Thyroid gland (tissue), 4 donors: ENCODE data around the gene TMTC4. TPM values are rescaled to one million over a fixed set of nuclear protein-coding genes. Genes with fewer than 3 reads are reported as not detected.
"Not testable (repeated sequence)": the region's sequence is repeated elsewhere in the genome, so short reads cannot be mapped to it uniquely, and the experiment has no call there.

Experiments used
- DNase-seq, 2 donors: peaks; one replicate each; pipeline ENCODE4 v3.0.0-alpha.2; 2019
- H3K27ac ChIP-seq, 3 donors: fragments of 200-600 bp; sonication (generic); 1 replicate in 2 of 3; 2 replicates in 1 of 3; pipeline ENCODE4 v1.5.1; 2016 to 2019; ENCODE audit warnings: mild to moderate bottlenecking in 1 of 3, moderate library complexity in 1 of 3
- H3K27me3 ChIP-seq: fragments of 200-600 bp; sonication (generic); one replicate; pipeline ENCODE4 v1.5.1; 2019
- H3K36me3 ChIP-seq, 2 donors: fragments of 200-600 bp; sonication (generic); one replicate each; pipeline ENCODE4 v1.5.1; 2016 to 2019
- H3K4me1 ChIP-seq, 2 donors: fragments of 200-600 bp; sonication (generic); one replicate each; pipeline ENCODE4 v1.5.1; 2017 to 2019
- H3K4me3 ChIP-seq, 3 donors: fragments of 200-600 bp; sonication (generic); replicated peaks in 1 of 3; 1 replicate in 2 of 3; 2 replicates in 1 of 3; pipeline ENCODE4 v1.5.1; 2016; ENCODE audit warnings: mild to moderate bottlenecking in 1 of 3
- H3K9me3 ChIP-seq: fragments of 200-600 bp; sonication (generic); one replicate; pipeline ENCODE4 v1.5.1; 2017
- POLR2A ChIP-seq, 2 donors: fragments of 450-650 bp; IDR thresholded peaks; one replicate each; pipeline ENCODE4 v1.6.1; 2017; ENCODE audit warnings: antibody characterized with exemption in 2 of 2, mild to moderate bottlenecking in 2 of 2, moderate library complexity in 1 of 2
- WGBS, 2 donors: methylation state at CpG; one replicate each; pipeline ENCODE4 v1.1.5; 2017; 5-methylcytosine and 5-hydroxymethylcytosine counted together
- intact Hi-C: fragments of 100-400 bp; cut with DNase I; formaldehyde crosslinking; loops from one replicate; pipeline ENCODE4 v1.15.1; 2023
- total RNA-seq, 4 donors: library from RNA; depleted of rRNA; stranded (reverse); fragments of >200 nt; gene quantifications; one replicate each; pipeline ENCODE4 v1.2.3, GENCODE V29; 2016
- TF ChIP-seq, protein P1 (sequence below), 6 experiments: fragments of 200-600 bp in 3 of 6; fragments of 450-650 bp in 3 of 6; sonication (generic) in 3 of 6; IDR thresholded peaks; one replicate each; pipeline ENCODE4 v1.5.1; 2016 to 2019; ENCODE audit warnings: antibody characterized with exemption in 6 of 6, mild to moderate bottlenecking in 2 of 6, inconsistent platforms in 1 of 6, moderate library complexity in 1 of 6

TMTC4 gene
- total RNA-seq, 4 donors from 2014 or later: 15.1 to 21.3 (median 18.4) TPM

DNA sequence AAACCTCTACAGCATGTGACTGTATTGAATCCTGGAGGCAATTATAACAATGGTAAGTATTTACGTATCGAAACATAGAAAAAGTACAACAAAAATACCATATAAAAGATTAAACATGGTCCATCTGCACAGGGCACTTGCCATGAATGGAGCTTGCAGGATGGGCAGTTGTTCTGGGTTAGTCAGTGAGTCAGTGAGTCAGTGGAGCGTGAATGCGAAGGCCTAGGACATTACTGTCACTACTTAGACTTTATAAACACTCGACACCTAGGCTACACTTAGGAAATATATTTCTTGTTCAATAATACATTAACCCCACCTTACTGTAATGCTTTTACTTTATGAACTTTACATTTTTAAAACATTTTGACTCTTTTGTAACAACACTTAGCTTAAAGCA is 35.6 kb upstream of the TMTC4 start:
- H3K9me3 ChIP-seq: no peaks in the 10 kb centered on the region
- H3K27me3 ChIP-seq: no peaks in the 10 kb centered on the region
- no peak overlapping the region for H3K27ac ChIP-seq
- H3K36me3 ChIP-seq: no peaks in the 10 kb centered on the region
- WGBS, 2 donors: 92 to 94% methylated on average over 5 of the region's 5 CpGs
- no peaks in the 10 kb centered on the region for H3K4me1 ChIP-seq
- DNase-seq: no peak
- no peak for TF ChIP-seq POLR2A (IDR thresholded peaks at IDR 0.05)
- TF ChIP-seq, protein P1, sequence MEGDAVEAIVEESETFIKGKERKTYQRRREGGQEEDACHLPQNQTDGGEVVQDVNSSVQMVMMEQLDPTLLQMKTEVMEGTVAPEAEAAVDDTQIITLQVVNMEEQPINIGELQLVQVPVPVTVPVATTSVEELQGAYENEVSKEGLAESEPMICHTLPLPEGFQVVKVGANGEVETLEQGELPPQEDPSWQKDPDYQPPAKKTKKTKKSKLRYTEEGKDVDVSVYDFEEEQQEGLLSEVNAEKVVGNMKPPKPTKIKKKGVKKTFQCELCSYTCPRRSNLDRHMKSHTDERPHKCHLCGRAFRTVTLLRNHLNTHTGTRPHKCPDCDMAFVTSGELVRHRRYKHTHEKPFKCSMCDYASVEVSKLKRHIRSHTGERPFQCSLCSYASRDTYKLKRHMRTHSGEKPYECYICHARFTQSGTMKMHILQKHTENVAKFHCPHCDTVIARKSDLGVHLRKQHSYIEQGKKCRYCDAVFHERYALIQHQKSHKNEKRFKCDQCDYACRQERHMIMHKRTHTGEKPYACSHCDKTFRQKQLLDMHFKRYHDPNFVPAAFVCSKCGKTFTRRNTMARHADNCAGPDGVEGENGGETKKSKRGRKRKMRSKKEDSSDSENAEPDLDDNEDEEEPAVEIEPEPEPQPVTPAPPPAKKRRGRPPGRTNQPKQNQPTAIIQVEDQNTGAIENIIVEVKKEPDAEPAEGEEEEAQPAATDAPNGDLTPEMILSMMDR (IDR thresholded peaks at IDR 0.05): no peak
- intact Hi-C loops: no loop called here
- H3K4me3 ChIP-seq: no peak overlapping the region

DNA sequence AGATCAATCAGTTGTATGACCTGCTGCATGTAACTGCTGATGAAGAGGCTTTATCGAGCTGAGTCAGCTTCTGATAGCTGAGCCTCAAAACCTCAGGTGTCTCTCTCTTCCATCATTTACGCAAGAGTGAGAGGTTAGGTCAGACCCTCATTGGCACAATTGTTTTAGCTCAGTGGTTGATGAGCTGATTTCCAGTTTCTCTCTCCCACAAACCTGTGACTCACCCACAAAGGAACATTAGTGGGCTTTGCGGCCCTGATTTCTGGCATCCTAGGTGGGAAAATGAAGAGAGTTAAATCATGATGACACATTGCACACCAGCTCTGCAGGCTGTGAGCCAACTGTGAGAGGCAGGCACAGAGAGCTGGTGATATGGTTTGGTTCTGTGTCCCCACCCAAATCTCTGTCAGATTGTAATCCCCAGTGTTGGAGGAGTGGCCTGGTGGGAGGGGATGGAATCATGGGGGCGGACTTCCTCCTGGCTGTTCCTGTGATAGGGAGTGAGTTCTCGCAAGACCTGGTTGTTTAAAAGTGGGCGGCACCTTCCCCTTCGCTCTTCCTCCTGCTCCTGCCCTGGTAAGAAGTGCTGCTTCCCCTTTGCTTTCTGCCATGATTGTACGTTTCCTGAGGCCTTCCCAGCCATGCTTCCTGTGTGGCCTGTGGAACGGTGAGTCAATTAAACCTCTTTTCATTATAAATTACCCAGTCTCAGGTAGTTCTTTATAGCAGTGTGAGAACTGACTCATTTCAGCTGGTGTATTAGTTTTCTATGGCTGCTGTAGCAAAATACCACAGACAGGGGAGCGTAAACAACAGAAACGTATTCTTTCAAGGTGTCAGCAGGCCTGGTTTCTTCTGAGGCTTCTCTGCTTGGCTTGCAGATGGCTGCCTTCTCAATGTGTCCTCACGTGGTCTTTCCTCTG is 33.5 kb upstream of the TMTC4 start:
- 85 to 90% methylated on average over 12 of the region's 12 CpGs for WGBS, 2 donors
- Histone ChIP-seq H3K4me1 (no peaks in the 10 kb centered on the region), H3K27ac (no peak overlapping the region), H3K27me3 (no peaks in the 10 kb centered on the region), H3K9me3 (no peaks in the 10 kb centered on the region), H3K36me3 (no peaks in the 10 kb centered on the region), H3K4me3 (no peak overlapping the region)
- intact Hi-C loops: no loop called here
- no peak for DNase-seq
- TF ChIP-seq, protein P1 (IDR thresholded peaks at IDR 0.05): no peak
- no peak for TF ChIP-seq POLR2A (IDR thresholded peaks at IDR 0.05)

DNA sequence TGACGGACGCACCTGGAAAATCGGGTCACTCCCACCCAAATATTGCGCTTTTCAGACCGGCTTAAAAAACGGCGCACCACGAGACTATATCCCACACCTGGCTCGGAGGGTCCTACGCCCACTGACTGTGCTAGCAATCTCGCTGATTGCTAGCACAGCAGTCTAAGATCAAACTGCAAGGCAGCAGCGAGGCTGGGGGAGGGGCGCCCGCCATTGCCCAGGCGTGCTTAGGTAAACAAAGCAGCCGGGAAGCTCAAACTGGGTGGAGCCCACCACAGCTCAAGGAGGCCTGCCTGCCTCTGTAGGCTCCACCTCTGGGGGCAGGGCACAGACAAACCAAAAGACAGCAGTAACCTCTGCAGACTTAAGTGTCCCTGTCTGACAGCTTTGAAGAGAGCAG is 23.7 kb upstream of the TMTC4 start:
- H3K9me3 ChIP-seq, H3K27me3 ChIP-seq, H3K4me1 ChIP-seq, intact Hi-C loops, H3K4me3 ChIP-seq, H3K36me3 ChIP-seq, H3K27ac ChIP-seq, DNase-seq: not testable (repeated sequence)
- WGBS, 2 donors: 56% methylated on average over 5 of the region's 16 CpGs; no CpG with 5 or more reads in 1 of the 2 donors

DNA sequence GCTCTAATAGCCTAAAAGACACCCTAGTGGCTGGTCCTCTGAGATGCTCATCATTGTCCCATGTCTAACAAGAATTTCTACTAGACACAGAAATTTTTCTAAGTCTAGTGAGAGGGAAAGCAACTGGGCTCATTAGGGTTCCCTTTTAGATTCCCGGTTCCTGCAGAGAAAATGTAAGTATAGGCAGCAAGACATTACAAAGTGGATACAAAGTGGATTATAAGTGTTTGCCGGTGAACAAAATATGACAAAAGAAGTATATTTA is 20.8 kb upstream of the TMTC4 start:
- no peaks in the 10 kb centered on the region for H3K9me3 ChIP-seq
- no peaks in the 10 kb centered on the region for H3K36me3 ChIP-seq
- WGBS, 2 donors: 76 to 99% methylated on average over 2 of the region's 2 CpGs
- no peak overlapping the region for H3K4me3 ChIP-seq
- TF ChIP-seq, protein P1 (IDR thresholded peaks at IDR 0.05): no peak
- no peak for TF ChIP-seq POLR2A (IDR thresholded peaks at IDR 0.05)
- intact Hi-C loops: no loop called here
- H3K27ac ChIP-seq: no peak overlapping the region
- no peak for DNase-seq
- no peaks in the 10 kb centered on the region for H3K27me3 ChIP-seq
- no peaks in the 10 kb centered on the region for H3K4me1 ChIP-seq

DNA sequence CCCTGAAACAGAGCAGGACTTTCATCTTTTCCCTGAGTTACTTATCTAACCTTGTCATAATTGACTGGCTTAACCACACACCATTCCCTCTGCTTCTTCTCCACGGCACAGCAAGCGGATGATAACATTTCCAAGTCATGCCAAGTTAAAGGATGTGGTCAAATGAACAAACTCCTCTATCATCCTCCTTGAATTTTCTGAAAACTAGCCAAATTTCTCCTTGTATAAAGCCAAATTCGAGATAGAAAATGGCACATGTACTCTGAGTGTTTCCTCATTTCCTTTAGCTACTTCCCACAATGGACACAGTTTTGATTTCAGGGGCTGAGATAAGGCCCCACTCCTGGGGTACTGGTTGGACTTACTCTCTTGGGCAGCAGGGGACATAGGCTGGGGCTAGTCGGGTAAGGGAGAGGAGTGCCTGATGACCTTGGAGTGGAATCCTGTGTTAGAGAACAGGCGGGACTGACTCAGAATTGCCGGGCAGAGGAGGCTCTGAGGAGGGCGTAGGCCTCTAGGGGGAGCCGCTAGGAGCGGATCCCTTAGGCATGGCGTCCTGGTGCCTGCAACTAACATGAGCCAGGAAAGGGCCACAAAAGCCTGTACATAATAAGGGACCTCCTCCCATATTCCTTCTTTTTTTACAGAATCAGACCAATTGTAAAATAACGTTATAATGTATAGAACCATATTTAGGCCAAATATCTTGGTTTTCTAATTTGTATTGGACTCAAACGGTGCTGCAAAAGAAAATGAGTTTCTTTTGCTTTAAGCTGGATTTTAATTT is 20.3 kb upstream of the TMTC4 start:
- no peaks in the 10 kb centered on the region for H3K36me3 ChIP-seq
- DNase-seq: peak; percentile 32 to 34
- no peak overlapping the region for H3K4me3 ChIP-seq
- no peaks in the 10 kb centered on the region for H3K9me3 ChIP-seq
- intact Hi-C loops: no loop called here
- WGBS, 2 donors: 36 to 41% methylated on average over 12 of the region's 12 CpGs
- no peak overlapping the region for H3K27ac ChIP-seq
- no peaks in the 10 kb centered on the region for H3K27me3 ChIP-seq
- no peak for TF ChIP-seq POLR2A (IDR thresholded peaks at IDR 0.05)
- TF ChIP-seq, protein P1 (IDR thresholded peaks at IDR 0.05): peak in 2 of 6 experiments; percentile 28 to 42
- no peaks in the 10 kb centered on the region for H3K4me1 ChIP-seq
